Breast epithelium (tissue), 4 donors: ENCODE data around the gene SLC22A14. TPM values are rescaled to one million over a fixed set of nuclear protein-coding genes. Genes with fewer than 3 reads are reported as not detected.

Source experiments
- DNase-seq, 2 donors: peaks; one replicate each; pipeline ENCODE4 v3.0.0-alpha.2; 2019; ENCODE audit warnings: low spot score in 2 of 2
- H3K27ac ChIP-seq, 2 donors: fragments of 200-600 bp; sonication (generic) in 1 of 2; one replicate each; pipeline ENCODE4 v1.5.1; 2016 to 2019; ENCODE audit warnings: mild to moderate bottlenecking in 1 of 2
- H3K27me3 ChIP-seq, 2 donors: fragments of 200-600 bp; sonication (generic) in 1 of 2; one replicate each; pipeline versions ENCODE4 v1.5.1 to v1.6.0; 2017 to 2019; ENCODE audit warnings: control low read depth in 1 of 2, mild to moderate bottlenecking in 1 of 2
- H3K36me3 ChIP-seq: fragments of 200-600 bp; one replicate; pipeline ENCODE4 v1.5.1; 2019
- H3K4me1 ChIP-seq, 2 donors: fragments of 200-600 bp; sonication (generic); one replicate each; pipeline ENCODE4 v1.5.1; 2016 to 2019; ENCODE audit warnings: control low read depth in 1 of 2
- H3K4me3 ChIP-seq, 3 donors: fragments of 200-600 bp; sonication (generic); 1 replicate in 2 of 3; 2 replicates in 1 of 3; pipeline ENCODE4 v1.5.1; 2016 to 2019; ENCODE audit warnings: mild to moderate bottlenecking in 3 of 3, moderate library complexity in 2 of 3
- H3K9me3 ChIP-seq, 2 donors: fragments of 200-600 bp; sonication (generic) in 1 of 2; one replicate each; pipeline ENCODE4 v1.5.1; 2016 to 2019; ENCODE audit warnings: control low read depth in 1 of 2
- CTCF ChIP-seq, 3 donors: fragments of 450-650 bp; IDR thresholded peaks; one replicate each; pipeline ENCODE4 v1.5.1; 2016 to 2017; ENCODE audit warnings: antibody characterized with exemption in 3 of 3, mild to moderate bottlenecking in 3 of 3, moderate library complexity in 3 of 3
- POLR2A ChIP-seq: fragments of 450-650 bp; IDR thresholded peaks from one replicate; pipeline ENCODE4 v1.6.1; 2016; ENCODE audit warnings: antibody characterized with exemption, mild to moderate bottlenecking, moderate library complexity
- POLR2AphosphoS5 ChIP-seq, 3 donors: sonication (generic); formaldehyde crosslinking; IDR thresholded peaks; one replicate each; pipeline ENCODE4 v1.6.1; 2017; ENCODE audit warnings: antibody characterized with exemption in 3 of 3
- intact Hi-C: fragments of 100-400 bp; cut with DNase I; formaldehyde crosslinking; loops from one replicate; pipeline ENCODE4 v1.15.1; 2023; ENCODE audit warnings: low total_unique reads
- total RNA-seq, 3 donors: library from RNA; depleted of rRNA; stranded (reverse); fragments of >200 nt; gene quantifications; one replicate each; pipeline ENCODE4 v1.1.0, GENCODE V29; 2016

The SLC22A14 gene
- total RNA-seq, 3 donors from 2014 or later, result 0.29 TPM; not detected in 2

GRCh38 chr3:38364721-38365400, 82.8 kb downstream of the SLC22A14 start:
- no peak overlapping the region for H3K27ac ChIP-seq
- no peak overlapping the region for H3K4me3 ChIP-seq
- no peaks in the 10 kb centered on the region for H3K9me3 ChIP-seq
- no peaks in the 10 kb centered on the region for H3K27me3 ChIP-seq
- DNase-seq, result no peak
- TF ChIP-seq POLR2A, result no peak
- no peak for TF ChIP-seq CTCF (IDR thresholded peaks at IDR 0.05)
- no peak for TF ChIP-seq POLR2AphosphoS5 (IDR thresholded peaks at IDR 0.05)
- no peaks in the 10 kb centered on the region for H3K4me1 ChIP-seq
- intact Hi-C loops, result no loop called here
- H3K36me3 ChIP-seq, result no peaks in the 10 kb centered on the region

- H3K4me1 ChIP-seq, result no peaks in the 10 kb centered on the region
- H3K4me3 ChIP-seq, result no peak overlapping the region
- H3K27me3 ChIP-seq, result no peaks in the 10 kb centered on the region
- H3K27ac ChIP-seq, result no peak overlapping the region
- TF ChIP-seq POLR2AphosphoS5 (IDR thresholded peaks at IDR 0.05) (no peak), CTCF (IDR thresholded peaks at IDR 0.05) (no peak), POLR2A (no peak)
- DNase-seq, result no peak
- no peaks in the 10 kb centered on the region for H3K36me3 ChIP-seq
- intact Hi-C loops, result no loop called here
- H3K9me3 ChIP-seq, result no peaks in the 10 kb centered on the region
Observed at GRCh38 chr3:38365469-38366062, 83.5 kb downstream of the SLC22A14 start.

GRCh38 chr3:38366082-38366481, 84.0 kb downstream of the SLC22A14 start:
- no peak for DNase-seq
- H3K4me1 ChIP-seq, result no peaks in the 10 kb centered on the region
- H3K36me3 ChIP-seq, result no peaks in the 10 kb centered on the region

GRCh38 chr3:38367779-38368178, 85.7 kb downstream of the SLC22A14 start:
- intact Hi-C loops, result no loop called here
- H3K27ac ChIP-seq, result no peak overlapping the region
- TF ChIP-seq POLR2AphosphoS5 (IDR thresholded peaks at IDR 0.05) (no peak), CTCF (IDR thresholded peaks at IDR 0.05) (no peak), POLR2A (no peak)
- no peaks in the 10 kb centered on the region for H3K27me3 ChIP-seq
- no peaks in the 10 kb centered on the region for H3K36me3 ChIP-seq
- no peaks in the 10 kb centered on the region for H3K4me1 ChIP-seq
- no peak overlapping the region for H3K4me3 ChIP-seq
- H3K9me3 ChIP-seq, result no peaks in the 10 kb centered on the region
- DNase-seq, result no peak

More at GRCh38 chr3:38366082-38366481, 84.0 kb downstream of the SLC22A14 start:
- TF ChIP-seq POLR2AphosphoS5 (IDR thresholded peaks at IDR 0.05), result no peak
- no peak for TF ChIP-seq CTCF (IDR thresholded peaks at IDR 0.05)
- Histone ChIP-seq H3K9me3 (no peaks in the 10 kb centered on the region), H3K27ac (no peak overlapping the region), H3K4me3 (no peak overlapping the region), H3K27me3 (no peaks in the 10 kb centered on the region)
- intact Hi-C loops, result no loop called here

Other genes with a start within 250 kb of the SLC22A14 start
- 1 to 10 TPM in 2 of 3 donors, under 1 TPM in 1; 0.98 to 2.0 (median 1.1) TPM for gene DLEC1, start 243.1 kb upstream of the SLC22A14 start, total RNA-seq
- 10 to 100 TPM; 69.2 to 87.5 (median 83.9) TPM for gene ACAA1, start 145.2 kb upstream of the SLC22A14 start, total RNA-seq
- gene MYD88, start 143.6 kb upstream of the SLC22A14 start, total RNA-seq, result 10 to 100 TPM; 33.4 to 36.0 (median 35.3) TPM
- gene OXSR1, start 116.8 kb upstream of the SLC22A14 start, total RNA-seq, result 10 to 100 TPM; 29.0 to 41.6 (median 33.1) TPM
- under 1 TPM in 2 of 3 donors, not detected in 1; 0.48 to 0.59 TPM for gene SLC22A13, start 16.5 kb upstream of the SLC22A14 start, total RNA-seq
- gene XYLB, start 64.5 kb downstream of the SLC22A14 start, total RNA-seq, result 1 to 10 TPM; 5.2 to 7.9 (median 6.7) TPM
- gene ACVR2B, start 171.6 kb downstream of the SLC22A14 start, total RNA-seq, result 10 to 100 TPM in 2 of 3 donors, 1 to 10 TPM in 1; 4.0 to 10.7 (median 10.2) TPM
- gene EXOG, start 214.0 kb downstream of the SLC22A14 start, total RNA-seq, result 10 to 100 TPM in 1 of 3 donors, 1 to 10 TPM in 2; 7.5 to 10.2 (median 8.8) TPM